SK-N-SH treated with all-trans-retinoic acid at 6 μM for 48 hours (cell line): Measurements from ENCODE around the gene PARD3B.

ENCODE experiments used
- ARNTL ChIP-seq: fragments of 450-650 bp; formaldehyde crosslinking; IDR thresholded peaks from 2 replicates; pipeline ENCODE4 v1.5.0; 2020; ENCODE audit warnings: low read depth, mild to moderate bottlenecking, moderate library complexity, borderline replicate concordance
- ESRRG ChIP-seq: fragments of 250-450 bp; sonication (Bioruptor Pico); IDR thresholded peaks from 2 replicates; pipeline ENCODE4 v1.6.1; 2021; ENCODE audit warnings: mild to moderate bottlenecking
- GLIS3 ChIP-seq: fragments of 250-450 bp; sonication (Bioruptor Pico); IDR thresholded peaks from 2 replicates; pipeline ENCODE4 v1.5.0; 2020; ENCODE audit warnings: mild to moderate bottlenecking, moderate library complexity
- ISL1 ChIP-seq: fragments of 250-450 bp; sonication (Bioruptor Pico); IDR thresholded peaks from 2 replicates; pipeline ENCODE4 v2.1.2; 2022; ENCODE audit warnings: mild to moderate bottlenecking, moderate library complexity
- PPARA ChIP-seq: fragments of 250-450 bp; sonication (Bioruptor Pico); IDR thresholded peaks from 2 replicates; pipeline ENCODE4 v1.5.0; 2020; ENCODE audit warnings: mild to moderate bottlenecking, borderline replicate concordance
- TCF4 ChIP-seq: fragments of 250-450 bp; sonication (Bioruptor Pico); IDR thresholded peaks from 2 replicates; pipeline ENCODE4 v1.8.0; 2021; ENCODE audit warnings: mild to moderate bottlenecking, moderate library complexity, borderline replicate concordance
- ZFP3 ChIP-seq: fragments of 250-450 bp; sonication (Bioruptor Pico); IDR thresholded peaks from 2 replicates; pipeline ENCODE4 v1.5.0; 2020; ENCODE audit warnings: mild to moderate bottlenecking, moderate library complexity
- ZFP30 ChIP-seq: fragments of 450-650 bp; formaldehyde crosslinking; IDR thresholded peaks from 2 replicates; pipeline ENCODE4 v1.5.0; 2022; ENCODE audit warnings: mild to moderate bottlenecking, moderate library complexity
- TF ChIP-seq, protein P1 (sequence below): fragments of 250-450 bp; sonication (Bioruptor Pico); IDR thresholded peaks from 2 replicates; pipeline ENCODE4 v1.8.0; 2021; ENCODE audit warnings: low read depth, mild to moderate bottlenecking, moderate library complexity, borderline replicate concordance
- TF ChIP-seq, protein P2 (sequence below): fragments of 250-450 bp; sonication (Bioruptor Pico); IDR thresholded peaks from 2 replicates; pipeline ENCODE4 v1.8.0; 2020; ENCODE audit warnings: mild to moderate bottlenecking, moderate library complexity, borderline replicate concordance
- TF ChIP-seq, protein P3 (sequence below): fragments of 250-450 bp; sonication (Bioruptor Pico); IDR thresholded peaks from 2 replicates; pipeline ENCODE4 v1.5.1; 2021; ENCODE audit warnings: mild to moderate bottlenecking, moderate library complexity
- TF ChIP-seq, protein P4 (sequence below): fragments of 250-450 bp; sonication (Bioruptor Pico); IDR thresholded peaks from 2 replicates; pipeline ENCODE4 v1.5.0; 2020; ENCODE audit warnings: mild to moderate bottlenecking, moderate library complexity

DNA sequence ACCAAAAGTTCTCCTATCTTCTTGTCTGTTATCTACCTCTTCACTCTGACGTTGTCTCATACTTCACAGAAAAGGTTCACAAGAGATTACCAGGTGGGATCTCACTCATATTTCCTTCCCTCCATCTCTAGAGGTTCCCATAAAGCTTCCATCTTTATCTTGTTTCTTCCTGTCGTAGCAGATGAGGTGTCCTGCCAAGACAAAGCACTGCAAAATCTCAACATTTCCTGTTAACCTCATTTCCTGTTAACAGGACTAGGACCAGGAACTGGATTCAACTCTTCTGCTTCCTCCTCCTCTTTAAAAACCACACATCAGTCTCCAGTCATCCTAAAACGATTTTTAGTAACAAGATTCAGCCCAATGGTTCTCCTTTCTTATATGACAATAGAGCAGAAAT is 624.2 kb downstream of the PARD3B start:
- TF ChIP-seq, protein P1, sequence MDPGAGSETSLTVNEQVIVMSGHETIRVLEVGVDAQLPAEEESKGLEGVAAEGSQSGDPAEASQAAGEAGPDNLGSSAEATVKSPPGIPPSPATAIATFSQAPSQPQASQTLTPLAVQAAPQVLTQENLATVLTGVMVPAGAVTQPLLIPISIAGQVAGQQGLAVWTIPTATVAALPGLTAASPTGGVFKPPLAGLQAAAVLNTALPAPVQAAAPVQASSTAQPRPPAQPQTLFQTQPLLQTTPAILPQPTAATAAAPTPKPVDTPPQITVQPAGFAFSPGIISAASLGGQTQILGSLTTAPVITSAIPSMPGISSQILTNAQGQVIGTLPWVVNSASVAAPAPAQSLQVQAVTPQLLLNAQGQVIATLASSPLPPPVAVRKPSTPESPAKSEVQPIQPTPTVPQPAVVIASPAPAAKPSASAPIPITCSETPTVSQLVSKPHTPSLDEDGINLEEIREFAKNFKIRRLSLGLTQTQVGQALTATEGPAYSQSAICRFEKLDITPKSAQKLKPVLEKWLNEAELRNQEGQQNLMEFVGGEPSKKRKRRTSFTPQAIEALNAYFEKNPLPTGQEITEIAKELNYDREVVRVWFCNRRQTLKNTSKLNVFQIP: no peak
- TF ChIP-seq ARNTL: no peak
- no peak for TF ChIP-seq TCF4 (CRISPR knock-in tag)
- TF ChIP-seq, protein P2, sequence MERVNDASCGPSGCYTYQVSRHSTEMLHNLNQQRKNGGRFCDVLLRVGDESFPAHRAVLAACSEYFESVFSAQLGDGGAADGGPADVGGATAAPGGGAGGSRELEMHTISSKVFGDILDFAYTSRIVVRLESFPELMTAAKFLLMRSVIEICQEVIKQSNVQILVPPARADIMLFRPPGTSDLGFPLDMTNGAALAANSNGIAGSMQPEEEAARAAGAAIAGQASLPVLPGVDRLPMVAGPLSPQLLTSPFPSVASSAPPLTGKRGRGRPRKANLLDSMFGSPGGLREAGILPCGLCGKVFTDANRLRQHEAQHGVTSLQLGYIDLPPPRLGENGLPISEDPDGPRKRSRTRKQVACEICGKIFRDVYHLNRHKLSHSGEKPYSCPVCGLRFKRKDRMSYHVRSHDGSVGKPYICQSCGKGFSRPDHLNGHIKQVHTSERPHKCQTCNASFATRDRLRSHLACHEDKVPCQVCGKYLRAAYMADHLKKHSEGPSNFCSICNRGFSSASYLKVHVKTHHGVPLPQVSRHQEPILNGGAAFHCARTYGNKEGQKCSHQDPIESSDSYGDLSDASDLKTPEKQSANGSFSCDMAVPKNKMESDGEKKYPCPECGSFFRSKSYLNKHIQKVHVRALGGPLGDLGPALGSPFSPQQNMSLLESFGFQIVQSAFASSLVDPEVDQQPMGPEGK (CRISPR knock-in tag): no peak
- no peak for TF ChIP-seq ESRRG
- TF ChIP-seq ZFP3 (CRISPR knock-in tag): no peak
- no peak for TF ChIP-seq PPARA (CRISPR knock-in tag)
- TF ChIP-seq, protein P3, sequence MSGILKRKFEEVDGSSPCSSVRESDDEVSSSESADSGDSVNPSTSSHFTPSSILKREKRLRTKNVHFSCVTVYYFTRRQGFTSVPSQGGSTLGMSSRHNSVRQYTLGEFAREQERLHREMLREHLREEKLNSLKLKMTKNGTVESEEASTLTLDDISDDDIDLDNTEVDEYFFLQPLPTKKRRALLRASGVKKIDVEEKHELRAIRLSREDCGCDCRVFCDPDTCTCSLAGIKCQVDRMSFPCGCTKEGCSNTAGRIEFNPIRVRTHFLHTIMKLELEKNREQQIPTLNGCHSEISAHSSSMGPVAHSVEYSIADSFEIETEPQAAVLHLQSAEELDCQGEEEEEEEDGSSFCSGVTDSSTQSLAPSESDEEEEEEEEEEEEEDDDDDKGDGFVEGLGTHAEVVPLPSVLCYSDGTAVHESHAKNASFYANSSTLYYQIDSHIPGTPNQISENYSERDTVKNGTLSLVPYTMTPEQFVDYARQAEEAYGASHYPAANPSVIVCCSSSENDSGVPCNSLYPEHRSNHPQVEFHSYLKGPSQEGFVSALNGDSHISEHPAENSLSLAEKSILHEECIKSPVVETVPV (CRISPR knock-in tag): no peak
- no peak for TF ChIP-seq ISL1 (CRISPR knock-in tag)
- TF ChIP-seq GLIS3 (CRISPR knock-in tag): no peak
- no peak for TF ChIP-seq ZFP30 (CRISPR knock-in tag)
- TF ChIP-seq, protein P4, sequence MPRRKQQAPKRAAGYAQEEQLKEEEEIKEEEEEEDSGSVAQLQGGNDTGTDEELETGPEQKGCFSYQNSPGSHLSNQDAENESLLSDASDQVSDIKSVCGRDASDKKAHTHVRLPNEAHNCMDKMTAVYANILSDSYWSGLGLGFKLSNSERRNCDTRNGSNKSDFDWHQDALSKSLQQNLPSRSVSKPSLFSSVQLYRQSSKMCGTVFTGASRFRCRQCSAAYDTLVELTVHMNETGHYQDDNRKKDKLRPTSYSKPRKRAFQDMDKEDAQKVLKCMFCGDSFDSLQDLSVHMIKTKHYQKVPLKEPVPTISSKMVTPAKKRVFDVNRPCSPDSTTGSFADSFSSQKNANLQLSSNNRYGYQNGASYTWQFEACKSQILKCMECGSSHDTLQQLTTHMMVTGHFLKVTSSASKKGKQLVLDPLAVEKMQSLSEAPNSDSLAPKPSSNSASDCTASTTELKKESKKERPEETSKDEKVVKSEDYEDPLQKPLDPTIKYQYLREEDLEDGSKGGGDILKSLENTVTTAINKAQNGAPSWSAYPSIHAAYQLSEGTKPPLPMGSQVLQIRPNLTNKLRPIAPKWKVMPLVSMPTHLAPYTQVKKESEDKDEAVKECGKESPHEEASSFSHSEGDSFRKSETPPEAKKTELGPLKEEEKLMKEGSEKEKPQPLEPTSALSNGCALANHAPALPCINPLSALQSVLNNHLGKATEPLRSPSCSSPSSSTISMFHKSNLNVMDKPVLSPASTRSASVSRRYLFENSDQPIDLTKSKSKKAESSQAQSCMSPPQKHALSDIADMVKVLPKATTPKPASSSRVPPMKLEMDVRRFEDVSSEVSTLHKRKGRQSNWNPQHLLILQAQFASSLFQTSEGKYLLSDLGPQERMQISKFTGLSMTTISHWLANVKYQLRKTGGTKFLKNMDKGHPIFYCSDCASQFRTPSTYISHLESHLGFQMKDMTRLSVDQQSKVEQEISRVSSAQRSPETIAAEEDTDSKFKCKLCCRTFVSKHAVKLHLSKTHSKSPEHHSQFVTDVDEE (CRISPR knock-in tag): no peak
